C4-2B (cell line): ENCODE measurements around the gene DDIT4L.

Experiments
- ZFX ChIP-seq: fragments of 450-650 bp; IDR thresholded peaks from 2 replicates; pipeline ENCODE4 v1.6.1; 2017
- TF ChIP-seq, protein P1 (sequence below): fragments of 450-650 bp; conservative IDR thresholded peaks from 2 replicates; pipeline ENCODE4 v1.5.1; 2017; ENCODE audit warnings: mild to moderate bottlenecking

DNA sequence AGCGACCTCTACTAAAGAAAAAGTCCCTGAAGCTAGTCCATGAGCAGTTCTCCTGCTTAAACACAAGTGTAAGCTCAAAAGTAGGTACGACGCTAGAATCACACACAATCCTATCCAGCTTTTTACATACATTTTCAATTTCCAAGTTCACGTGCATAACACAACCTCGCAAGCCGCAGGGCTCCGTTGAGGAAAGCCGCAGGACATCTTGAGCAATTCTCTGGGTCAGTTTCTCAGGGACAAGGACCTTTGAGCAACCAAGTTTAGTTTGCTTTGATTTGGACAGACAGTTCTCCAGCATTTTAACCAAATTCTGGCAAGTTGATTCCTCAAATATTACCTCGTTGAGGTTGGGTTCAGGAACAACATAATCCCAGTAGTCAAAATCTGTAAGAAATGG, 2.5 kb downstream of the DDIT4L start:
- TF ChIP-seq, protein P1, sequence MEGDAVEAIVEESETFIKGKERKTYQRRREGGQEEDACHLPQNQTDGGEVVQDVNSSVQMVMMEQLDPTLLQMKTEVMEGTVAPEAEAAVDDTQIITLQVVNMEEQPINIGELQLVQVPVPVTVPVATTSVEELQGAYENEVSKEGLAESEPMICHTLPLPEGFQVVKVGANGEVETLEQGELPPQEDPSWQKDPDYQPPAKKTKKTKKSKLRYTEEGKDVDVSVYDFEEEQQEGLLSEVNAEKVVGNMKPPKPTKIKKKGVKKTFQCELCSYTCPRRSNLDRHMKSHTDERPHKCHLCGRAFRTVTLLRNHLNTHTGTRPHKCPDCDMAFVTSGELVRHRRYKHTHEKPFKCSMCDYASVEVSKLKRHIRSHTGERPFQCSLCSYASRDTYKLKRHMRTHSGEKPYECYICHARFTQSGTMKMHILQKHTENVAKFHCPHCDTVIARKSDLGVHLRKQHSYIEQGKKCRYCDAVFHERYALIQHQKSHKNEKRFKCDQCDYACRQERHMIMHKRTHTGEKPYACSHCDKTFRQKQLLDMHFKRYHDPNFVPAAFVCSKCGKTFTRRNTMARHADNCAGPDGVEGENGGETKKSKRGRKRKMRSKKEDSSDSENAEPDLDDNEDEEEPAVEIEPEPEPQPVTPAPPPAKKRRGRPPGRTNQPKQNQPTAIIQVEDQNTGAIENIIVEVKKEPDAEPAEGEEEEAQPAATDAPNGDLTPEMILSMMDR, result no peak
- TF ChIP-seq ZFX, result no peak
